Astrocyte of the spinal cord (primary cell): ENCODE measurements around the gene SH3RF2.

Experiments used
- DNase-seq: peaks from one replicate; pipeline ENCODE4 v3.0.0; 2011; ENCODE audit warnings: low read depth, low spot score
- H3K4me3 ChIP-seq: 2 replicates; pipeline ENCODE4 v1.5.1; 2011; ENCODE audit warnings: low read depth, mild to moderate bottlenecking, low read length, moderate library complexity
- in situ Hi-C: cut with HindIII; loops from 2 replicates; pipeline ENCODE4 v1.10.0; 2017; ENCODE audit warnings: low sequenced_read_pairs
- TF ChIP-seq, protein P1 (sequence below): IDR thresholded peaks from 2 replicates; pipeline ENCODE4 v1.5.1; 2012; ENCODE audit warnings: low read depth, mild to moderate bottlenecking, low read length, inconsistent platforms

The SH3RF2 gene

DNA sequence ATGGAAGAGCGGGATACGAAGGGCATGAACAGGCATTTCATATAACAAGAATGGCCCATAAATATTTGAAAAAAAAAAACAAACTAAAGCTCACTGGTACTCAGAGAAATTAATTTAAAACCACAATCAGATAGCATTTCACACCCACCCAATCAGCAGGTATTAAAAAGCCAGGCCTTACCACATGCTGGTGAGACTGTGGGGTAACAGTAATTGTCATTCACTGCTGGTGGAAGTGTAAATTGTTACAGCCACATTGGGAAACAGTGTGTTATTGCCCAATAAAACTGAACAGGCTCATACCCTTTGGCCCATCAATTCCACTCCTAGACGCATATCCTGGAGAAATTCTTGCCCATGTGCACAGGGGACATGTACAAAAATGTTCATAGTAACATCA, 103.0 kb downstream of the SH3RF2 start:
- in situ Hi-C loops, result no loop called here
- no peak overlapping the region for H3K4me3 ChIP-seq
- DNase-seq, result no peak
- TF ChIP-seq, protein P1, sequence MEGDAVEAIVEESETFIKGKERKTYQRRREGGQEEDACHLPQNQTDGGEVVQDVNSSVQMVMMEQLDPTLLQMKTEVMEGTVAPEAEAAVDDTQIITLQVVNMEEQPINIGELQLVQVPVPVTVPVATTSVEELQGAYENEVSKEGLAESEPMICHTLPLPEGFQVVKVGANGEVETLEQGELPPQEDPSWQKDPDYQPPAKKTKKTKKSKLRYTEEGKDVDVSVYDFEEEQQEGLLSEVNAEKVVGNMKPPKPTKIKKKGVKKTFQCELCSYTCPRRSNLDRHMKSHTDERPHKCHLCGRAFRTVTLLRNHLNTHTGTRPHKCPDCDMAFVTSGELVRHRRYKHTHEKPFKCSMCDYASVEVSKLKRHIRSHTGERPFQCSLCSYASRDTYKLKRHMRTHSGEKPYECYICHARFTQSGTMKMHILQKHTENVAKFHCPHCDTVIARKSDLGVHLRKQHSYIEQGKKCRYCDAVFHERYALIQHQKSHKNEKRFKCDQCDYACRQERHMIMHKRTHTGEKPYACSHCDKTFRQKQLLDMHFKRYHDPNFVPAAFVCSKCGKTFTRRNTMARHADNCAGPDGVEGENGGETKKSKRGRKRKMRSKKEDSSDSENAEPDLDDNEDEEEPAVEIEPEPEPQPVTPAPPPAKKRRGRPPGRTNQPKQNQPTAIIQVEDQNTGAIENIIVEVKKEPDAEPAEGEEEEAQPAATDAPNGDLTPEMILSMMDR, result no peak

DNA sequence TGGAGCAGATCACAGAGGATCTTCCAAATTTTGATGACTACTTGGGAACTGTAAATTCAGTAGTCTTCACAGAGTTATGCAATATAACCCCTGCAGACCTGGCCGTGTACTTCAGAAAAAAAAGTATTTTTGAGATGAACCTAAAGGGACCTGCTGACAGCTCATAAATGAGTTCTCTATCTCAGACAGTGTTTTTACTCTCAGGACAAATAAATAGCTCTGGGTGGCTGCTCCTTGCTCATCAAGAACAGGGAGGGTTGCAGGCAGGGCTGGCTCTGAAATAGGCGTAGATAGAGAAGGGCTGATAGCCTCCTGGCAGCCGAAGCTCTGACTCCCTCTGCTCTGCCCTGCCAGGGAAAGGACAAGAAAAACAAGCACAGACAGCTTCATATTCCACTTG, 104.1 kb downstream of the SH3RF2 start:
- TF ChIP-seq, protein P1, result no peak
- H3K4me3 ChIP-seq, result no peak overlapping the region
- in situ Hi-C loops, result no loop called here
- no peak for DNase-seq

DNA sequence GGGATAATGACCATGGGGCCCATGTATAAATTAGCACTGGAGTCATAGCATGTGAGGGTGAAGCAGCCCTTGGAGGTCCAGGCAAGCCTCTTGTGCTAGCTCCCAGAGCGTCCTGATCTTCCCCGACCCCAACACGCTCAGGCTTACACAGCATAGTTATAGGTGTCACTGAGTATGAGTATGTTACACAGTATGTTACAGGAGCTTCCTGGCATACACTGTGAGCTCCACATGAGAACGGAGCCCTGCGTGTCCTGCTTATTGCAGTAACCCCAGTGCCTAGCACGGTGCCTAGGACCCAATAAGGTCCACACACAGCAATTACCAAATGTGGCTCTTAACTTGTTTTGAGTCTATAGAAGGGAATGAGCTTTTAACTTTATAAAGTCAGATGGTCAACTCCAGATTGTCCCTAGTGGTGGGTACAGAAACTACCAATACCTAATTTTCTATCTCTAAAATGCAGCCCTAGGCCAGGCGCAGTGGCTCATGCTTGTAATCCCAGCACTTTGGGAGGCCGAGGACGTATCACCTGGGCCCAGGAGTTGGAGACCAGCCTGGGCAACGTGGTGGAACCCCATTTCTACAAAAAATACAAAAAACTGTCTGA, 104.9 kb downstream of the SH3RF2 start:
- no peak for DNase-seq
- in situ Hi-C loops, result no loop called here
- H3K4me3 ChIP-seq, result no peak overlapping the region
- TF ChIP-seq, protein P1, result peak; percentile 41

DNA sequence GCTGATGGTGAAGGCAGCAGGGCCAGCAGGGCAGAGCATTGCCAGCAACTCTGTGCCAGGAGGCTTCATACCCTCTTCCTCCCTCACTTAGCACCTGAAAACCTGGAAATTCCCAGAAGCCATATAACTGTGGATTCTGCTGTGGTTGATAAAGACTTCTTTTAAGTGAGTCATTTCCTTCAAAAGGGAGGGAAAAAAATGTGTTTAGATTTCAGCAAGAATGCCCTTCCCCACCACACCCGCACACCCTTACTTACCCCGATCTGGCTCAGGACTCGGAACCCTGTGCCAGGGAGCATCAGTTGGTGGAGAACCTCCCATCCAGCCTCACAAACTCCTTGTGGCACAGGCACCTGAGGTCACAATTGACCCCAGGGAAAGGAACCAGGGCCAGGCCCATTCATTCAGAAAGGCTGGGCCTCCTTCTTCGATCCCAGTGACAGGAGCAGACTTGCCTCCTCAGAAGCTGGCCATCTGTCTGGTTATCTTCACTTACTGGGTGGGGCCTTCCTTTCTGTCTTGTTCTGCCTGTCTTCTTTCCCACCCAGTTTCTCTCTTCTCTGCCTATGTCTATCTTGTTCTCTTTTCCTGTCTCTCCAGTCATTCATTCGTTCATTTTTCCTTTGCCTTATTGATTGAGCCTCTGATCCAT, 106.4 kb downstream of the SH3RF2 start:
- no peak overlapping the region for H3K4me3 ChIP-seq
- DNase-seq, result peak; percentile 71
- TF ChIP-seq, protein P1, result no peak
- in situ Hi-C loops, result no loop called here

DNA sequence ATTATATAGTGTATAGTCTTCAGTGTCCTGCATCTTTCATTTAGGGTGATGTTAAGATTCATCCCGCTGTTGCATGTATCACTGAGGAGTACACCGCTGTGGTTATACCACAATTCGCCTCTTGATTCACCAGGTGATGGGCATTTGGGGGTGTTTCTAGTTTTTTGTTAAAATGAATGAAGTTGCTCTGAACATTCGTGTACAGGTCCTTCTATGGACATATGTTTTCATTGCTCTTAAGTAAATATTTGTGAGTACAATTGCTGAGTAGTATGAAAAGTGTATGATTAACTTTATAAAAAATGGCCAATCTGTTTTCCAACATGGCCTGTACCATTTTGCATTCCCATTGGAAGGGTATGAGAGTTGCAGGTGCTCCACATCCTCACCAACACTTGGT, 107.3 kb downstream of the SH3RF2 start:
- no peak overlapping the region for H3K4me3 ChIP-seq
- in situ Hi-C loops, result no loop called here
- TF ChIP-seq, protein P1, result no peak
- no peak for DNase-seq

DNA sequence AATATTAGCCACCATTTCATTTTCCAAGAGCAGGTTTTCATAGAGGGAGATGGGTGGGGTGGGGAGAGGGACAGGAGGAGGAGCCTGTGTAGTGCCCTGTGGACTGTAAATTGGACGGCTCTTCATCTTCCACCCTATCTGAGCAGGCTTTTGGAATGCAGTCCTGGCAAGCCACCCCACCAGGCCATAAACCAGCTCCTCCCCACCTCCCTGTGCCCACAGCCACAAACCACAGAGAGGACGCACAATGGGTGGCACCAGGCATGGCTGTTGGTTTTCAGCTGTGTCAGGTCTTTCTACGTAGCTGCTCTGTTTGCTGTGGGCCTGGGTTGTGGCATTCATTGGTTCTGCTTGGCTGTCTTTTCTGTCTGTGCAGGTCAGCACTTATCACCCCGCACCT, 111.0 kb downstream of the SH3RF2 start:
- in situ Hi-C loops, result no loop called here
- peak; percentile 8 for DNase-seq
- no peak overlapping the region for H3K4me3 ChIP-seq
- TF ChIP-seq, protein P1, result no peak
